SIG-M5 treated with dmso at 0.1 percent for 504 hours (cell line): ENCODE results near the gene CDC25B.
"Not testable (repeated sequence)": the region's sequence is repeated elsewhere in the genome, so short reads cannot be mapped to it uniquely, and the experiment has no call there.

ENCODE experiments used
- DNase-seq: peaks from one replicate; lab custom pipeline; 2025; ENCODE audit not compliant: unreplicated experiment; lab: John Stamatoyannopoulos, UW

CDC25B gene

GRCh38 chr20:3784216-3784853 lies 11.8 kb upstream of the CDC25B start:
- no peak for DNase-seq

DNA sequence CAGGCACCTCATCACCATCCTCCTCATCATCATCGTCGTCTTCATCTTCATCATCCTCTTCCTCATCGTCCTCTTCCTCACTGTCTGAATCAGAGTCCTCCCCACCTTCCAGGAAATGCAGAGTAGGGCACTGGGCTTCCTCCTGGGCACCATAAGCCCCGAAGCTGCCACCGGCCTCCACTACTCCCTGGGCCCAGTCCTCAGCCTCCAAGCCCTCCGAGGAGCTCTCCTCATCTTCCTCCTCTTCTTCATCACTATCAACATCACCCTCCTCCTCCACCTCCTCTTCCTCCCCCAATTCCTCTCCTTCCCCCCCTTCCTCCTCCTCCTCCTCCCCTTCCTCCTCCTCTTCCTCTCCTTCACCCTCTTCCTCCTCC lies 11.3 kb upstream of the CDC25B start:
- no peak for DNase-seq

DNA sequence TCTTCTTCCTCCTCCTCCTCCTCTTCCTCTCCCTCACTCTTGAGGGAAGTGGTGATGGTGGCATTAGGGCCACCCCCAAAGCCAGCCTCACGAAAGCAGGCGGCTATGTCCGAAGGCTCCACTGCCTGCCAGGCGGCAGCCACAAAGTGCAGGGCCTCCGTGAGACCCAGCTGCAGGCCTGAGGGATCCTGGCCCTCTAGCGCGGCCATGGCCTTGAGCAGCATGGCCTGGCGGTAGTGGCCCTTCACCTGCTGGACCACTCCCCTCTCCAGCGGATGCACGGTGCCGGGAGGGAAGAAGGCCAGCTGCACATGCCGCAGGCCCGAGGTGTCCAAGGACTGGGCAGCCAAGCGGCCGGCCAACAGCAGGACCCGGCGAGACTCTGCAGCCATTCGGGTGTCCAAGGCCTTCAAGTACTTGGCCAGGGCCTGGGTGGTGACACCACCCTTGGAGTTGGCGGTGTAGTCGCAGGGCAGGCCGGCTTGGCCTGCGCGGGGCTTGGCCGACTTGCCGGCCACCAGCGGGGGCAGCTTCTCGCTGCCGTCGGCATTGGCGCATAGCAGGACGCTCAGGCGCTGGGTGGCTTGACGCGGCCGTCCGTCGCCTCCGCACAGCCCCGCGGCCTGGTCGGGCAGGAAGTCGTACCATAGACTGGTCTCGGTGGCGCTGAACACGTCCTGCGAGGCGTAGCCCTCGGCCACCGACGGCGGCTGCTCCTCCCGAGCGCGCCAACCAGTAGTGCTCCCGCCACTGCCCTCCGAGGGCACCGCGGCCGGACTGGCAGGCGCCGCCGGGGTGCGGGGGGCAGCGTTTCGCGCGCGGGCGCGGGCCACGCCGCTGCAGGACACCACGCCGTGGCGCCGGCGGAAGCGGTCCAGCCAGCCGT lies 10.6 kb upstream of the CDC25B start:
- DNase-seq: no peak

GRCh38 chr20:3786126-3786484 lies 10.0 kb upstream of the CDC25B start:
- DNase-seq: peak; percentile 53

DNA sequence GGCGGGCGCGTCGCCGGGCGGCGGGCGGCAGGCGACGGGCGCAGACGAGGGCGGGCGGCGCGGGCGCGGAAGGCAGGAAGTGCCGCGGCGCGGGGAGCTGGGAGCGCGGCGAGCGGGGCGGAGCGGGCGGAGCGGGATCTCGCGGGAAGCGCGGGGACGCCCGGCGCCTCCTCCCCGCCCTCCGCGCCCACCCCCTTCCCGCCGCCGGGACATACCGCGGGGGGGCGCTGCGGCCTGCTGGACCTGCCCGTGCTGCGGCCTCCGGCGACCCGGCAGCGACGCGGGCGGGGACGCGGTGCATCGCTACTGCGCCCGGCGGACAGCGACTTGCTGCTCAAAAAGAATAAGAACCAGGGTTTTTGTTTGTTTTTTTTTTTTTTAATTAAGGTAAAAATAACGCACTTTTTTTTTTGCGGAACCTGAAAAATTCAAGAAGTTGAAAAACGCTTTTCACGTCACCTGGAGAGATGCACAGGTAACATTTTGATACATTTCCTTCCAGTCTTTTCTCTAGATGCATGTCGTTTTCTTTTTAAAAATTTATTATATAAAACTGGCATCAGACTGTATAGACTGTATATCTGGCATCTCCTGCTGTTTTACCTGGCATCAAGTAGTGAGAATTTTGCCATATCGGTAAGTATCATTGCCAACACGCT lies 9.3 kb upstream of the CDC25B start, which contains the start of gene CENPB:
TSS of gene CENPB (minus strand) at position 76 of the 659 bp plus-strand sequence. CDS start 257 bp downstream, outside the sequence.
- peak; percentile 89 for DNase-seq

- DNase-seq: no peak
Observed at GRCh38 chr20:3787324-3788014, 8.6 kb upstream of the CDC25B start.

DNA sequence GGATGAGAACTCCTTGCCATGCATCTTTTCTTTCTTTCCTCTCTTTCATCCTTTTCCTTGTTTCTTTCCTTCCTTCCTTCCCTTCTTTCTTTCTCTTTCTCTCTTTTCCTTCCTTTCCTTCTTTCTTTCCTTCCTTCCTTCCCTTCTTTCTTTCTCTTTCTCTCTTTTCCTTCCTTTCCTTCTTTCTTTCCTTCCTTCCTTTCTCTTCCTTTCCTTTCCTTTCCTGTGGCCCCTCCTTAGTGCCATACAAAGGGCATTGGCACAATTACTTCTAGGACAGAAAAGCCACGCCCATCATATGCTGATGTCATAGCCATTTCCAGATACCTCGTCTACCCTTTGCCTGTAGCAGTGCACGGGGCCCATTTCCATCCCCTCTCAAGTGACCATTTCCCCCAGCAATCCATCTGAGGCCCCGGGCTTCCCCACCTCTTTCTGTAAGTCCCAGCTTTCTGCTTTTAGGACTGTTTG lies 7.4 kb upstream of the CDC25B start:
- DNase-seq: no peak

DNA sequence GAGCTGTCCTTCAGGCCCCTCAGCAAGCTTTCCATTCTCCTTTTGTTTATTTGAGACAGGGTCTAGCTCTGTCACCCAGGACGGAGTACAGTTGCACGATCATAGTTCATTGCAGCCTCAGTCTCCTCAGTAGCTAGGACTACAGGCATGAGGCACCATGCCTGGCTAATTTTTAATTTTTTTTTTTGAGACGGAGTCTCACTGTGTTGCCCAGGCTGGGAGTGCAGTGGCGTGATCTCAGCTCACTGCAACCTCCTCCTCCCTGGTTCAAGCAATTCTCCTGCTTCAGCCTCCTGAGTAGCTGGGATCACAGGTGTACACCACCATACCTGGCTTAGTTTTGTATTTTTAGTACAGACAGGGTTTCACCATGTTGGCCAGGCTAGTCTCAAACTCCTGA lies 6.9 kb upstream of the CDC25B start:
- not testable (repeated sequence) for DNase-seq

- DNase-seq: not testable (repeated sequence)
Observed at GRCh38 chr20:3794168-3794567, 1.9 kb upstream of the CDC25B start.

DNA sequence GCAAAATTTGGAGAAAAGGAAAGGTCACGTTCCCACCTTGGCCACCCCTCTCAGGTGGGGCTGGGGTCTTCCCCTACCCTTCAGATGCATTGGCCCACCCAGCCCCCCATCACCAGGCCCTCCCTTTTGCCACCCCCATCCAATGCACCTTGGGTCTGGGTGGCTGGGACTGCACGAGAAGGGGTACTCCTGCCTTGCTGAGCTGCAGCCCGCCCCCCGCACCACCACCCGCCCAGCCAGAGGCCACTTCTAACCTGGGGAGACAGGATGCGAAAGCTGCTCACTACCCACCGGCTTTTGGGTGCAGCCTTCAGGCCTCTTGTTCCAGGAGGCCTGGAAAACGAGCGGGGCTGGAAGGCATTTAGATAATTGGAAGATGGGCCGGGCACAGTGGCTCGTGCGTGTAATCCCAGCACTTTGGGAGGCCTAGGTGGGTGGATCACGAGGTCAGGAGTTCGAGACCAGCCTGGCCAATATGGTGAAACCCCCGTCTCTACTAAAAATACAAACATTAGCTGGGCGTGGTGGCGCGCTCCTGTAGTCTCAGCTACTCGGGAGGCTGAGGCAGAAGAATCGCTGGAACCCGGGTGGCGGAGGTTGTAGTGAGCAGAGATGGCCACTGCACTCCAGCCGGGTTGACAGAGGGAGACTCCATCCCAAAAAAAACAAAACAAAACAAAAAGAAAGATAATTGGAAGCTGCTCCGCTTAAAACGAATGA lies 1.2 kb upstream of the CDC25B start:
- no peak for DNase-seq

DNA sequence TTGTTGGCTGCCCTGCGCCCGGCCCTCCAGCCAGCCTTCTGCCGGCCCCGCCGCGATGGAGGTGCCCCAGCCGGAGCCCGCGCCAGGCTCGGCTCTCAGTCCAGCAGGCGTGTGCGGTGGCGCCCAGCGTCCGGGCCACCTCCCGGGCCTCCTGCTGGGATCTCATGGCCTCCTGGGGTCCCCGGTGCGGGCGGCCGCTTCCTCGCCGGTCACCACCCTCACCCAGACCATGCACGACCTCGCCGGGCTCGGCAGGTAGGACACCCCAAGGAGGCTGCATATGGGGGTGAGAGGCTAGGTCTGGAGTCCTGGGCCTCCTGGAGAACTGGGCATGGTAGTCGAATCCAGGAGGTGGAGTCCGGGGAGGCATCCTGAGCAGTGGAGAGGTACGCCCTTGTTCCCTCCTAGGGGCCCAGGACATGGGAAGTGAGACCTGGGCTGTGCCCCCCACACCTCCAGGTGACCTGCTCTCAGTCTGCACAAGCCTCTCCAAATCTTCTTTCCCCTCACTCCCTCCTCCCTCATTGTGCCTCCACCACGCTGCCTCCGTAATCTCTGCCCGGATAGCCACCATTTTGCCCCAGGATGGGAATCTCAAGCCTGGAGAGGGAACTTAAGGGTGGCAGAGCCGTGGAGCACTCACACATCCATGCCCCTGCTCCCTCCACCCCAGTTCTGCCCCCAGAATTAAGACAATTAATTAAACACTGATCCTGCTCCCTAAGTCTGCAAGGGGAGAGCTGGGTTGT lies 541 bp downstream of the CDC25B start:
- DNase-seq: no peak

DNA sequence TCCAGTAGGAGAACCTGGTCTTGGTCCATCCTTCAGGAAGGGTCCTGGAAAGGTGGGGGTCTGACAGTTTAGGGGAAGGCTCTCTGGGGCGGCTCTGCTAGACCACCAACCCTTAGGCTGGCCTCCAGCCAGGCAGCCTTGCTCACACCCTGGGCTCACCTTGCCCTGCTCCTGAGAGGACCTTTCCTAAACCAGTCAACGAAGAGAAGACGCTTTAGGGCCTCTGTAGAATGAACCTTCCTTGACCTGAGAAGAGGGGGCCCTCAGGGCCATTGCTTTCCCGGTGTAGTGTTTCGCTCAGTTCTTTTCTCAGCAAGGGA lies 1.1 kb downstream of the CDC25B start:
- no peak for DNase-seq

- DNase-seq: no peak
Observed at GRCh38 chr20:3797592-3798372, 1.7 kb downstream of the CDC25B start.

DNA sequence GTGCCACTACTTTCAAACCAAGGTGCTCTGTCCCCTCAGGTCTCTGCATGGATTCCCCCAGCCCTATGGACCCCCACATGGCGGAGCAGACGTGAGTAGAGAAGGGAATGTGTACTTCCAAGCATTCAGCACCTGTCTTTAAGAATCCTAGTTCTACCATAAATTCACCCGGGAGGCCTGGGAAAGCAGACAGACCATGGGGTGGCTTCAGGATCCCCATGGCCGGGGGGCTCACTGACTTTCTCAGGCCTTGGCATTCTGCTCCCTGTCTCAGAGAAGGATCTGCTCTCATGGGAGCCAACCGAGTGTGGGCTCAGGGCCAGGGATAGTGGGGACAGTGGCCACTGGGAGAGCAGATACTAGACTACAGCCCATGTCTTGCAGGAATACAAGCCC lies 2.3 kb downstream of the CDC25B start:
- no peak for DNase-seq

DNA sequence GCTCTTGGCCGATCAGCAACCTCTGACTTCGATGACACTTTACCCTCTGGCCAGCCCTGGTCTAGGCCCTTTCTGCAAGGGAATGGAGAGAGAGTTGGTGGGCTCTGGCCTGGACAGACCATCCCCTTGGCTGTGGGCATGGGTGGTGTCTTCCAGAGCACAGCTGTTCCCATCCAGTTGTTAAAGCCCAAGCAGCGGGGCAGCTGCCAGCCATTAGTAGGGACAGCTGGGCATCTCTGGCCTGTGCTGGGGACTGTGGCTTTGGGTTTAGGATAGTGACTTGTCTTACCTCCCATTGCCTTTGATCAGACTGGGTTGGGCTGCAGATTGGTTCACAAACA lies 2.8 kb downstream of the CDC25B start:
- DNase-seq: no peak

DNA sequence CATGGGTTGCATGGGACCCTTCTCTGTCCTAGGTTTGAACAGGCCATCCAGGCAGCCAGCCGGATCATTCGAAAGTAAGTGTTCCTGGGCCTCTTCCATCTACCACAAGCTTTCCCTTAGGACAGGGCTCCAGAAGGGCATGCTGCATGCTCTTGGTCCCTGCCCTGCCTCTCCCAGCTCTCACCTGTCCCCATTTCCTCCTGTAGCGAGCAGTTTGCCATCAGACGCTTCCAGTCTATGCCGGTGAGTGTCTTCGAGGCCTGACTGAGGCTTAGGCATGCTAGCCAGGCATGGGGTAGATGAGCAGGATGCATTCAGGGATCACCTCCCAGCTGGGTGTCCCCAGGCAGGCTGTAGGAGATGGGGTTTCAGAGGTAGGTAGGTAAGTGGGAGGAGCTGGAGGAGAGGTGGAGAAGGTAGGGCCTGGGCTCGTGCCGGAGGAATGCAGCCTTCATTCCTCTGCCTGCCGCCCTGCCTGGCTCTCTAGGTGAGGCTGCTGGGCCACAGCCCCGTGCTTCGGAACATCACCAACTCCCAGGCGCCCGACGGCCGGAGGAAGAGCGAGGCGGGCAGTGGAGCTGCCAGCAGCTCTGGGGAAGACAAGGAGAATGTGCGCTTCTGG lies 4.3 kb downstream of the CDC25B start:
- DNase-seq: no peak

DNA sequence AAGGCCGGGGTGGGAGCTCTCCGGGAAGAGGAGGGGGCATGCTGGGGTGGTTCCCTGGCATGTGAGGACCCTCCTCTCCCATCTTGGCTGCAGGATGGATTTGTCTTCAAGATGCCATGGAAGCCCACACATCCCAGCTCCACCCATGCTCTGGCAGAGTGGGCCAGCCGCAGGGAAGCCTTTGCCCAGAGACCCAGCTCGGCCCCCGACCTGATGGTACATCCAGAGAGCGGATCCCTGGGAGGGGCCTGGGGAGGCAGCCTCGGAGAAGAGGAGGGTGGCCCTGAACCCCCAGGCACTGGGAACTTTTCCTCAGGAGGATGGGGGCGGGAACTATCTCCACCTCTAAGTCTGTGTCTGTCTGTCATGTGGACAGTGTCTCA lies 4.8 kb downstream of the CDC25B start:
- DNase-seq: no peak

GRCh38 chr20:3801299-3801698 lies 5.2 kb downstream of the CDC25B start:
- no peak for DNase-seq

DNA sequence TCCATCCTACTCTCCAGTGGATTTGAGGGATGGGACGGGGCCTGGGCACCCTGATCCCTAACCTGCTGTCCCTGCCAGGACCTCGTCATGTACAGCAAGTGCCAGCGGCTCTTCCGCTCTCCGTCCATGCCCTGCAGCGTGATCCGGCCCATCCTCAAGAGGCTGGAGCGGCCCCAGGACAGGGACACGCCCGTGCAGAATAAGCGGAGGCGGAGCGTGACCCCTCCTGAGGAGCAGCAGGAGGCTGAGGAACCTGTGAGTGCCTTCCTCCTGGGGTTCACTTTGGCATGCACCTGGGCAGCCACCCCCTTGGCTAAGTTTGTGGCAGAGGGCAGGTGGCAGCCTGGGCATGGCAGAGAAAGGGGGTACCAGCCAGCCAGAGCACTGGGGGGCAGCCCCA lies 5.7 kb downstream of the CDC25B start:
- DNase-seq: no peak
